DOHH2 (cell line): ENCODE results near the gene CELA2B.

ENCODE experiments used
- EZH2phosphoT487 ChIP-seq: fragments of 200-600 bp; sonication (generic); IDR thresholded peaks from 2 replicates; pipeline ENCODE4 v1.6.1; 2017; ENCODE audit warnings: borderline replicate concordance, mild to moderate bottlenecking, antibody characterized with exemption, low read length, moderate library complexity, mixed read lengths
- TF ChIP-seq, protein P1 (sequence below): fragments of 200-600 bp; sonication (generic); IDR thresholded peaks from one replicate; pipeline ENCODE4 v1.5.1; 2014; ENCODE audit warnings: antibody characterized with exemption, mild to moderate bottlenecking, low read depth, low read length; ENCODE audit not compliant: poor library complexity, severe bottlenecking

GRCh38 chr1:15452216-15452615 is 23.7 kb upstream of the CELA2B start:
- TF ChIP-seq, protein P1, sequence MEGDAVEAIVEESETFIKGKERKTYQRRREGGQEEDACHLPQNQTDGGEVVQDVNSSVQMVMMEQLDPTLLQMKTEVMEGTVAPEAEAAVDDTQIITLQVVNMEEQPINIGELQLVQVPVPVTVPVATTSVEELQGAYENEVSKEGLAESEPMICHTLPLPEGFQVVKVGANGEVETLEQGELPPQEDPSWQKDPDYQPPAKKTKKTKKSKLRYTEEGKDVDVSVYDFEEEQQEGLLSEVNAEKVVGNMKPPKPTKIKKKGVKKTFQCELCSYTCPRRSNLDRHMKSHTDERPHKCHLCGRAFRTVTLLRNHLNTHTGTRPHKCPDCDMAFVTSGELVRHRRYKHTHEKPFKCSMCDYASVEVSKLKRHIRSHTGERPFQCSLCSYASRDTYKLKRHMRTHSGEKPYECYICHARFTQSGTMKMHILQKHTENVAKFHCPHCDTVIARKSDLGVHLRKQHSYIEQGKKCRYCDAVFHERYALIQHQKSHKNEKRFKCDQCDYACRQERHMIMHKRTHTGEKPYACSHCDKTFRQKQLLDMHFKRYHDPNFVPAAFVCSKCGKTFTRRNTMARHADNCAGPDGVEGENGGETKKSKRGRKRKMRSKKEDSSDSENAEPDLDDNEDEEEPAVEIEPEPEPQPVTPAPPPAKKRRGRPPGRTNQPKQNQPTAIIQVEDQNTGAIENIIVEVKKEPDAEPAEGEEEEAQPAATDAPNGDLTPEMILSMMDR = no peak
- TF ChIP-seq EZH2phosphoT487 = no peak
